ENCODE measurements around the gene USP34. TPM values are rescaled to one million over a fixed set of nuclear protein-coding genes. Genes with fewer than 3 reads are reported as not detected.
A peak's percentile ranks its signal among the peaks of the same experiment; 100 is the strongest.
"Not testable (repeated sequence)": the region's sequence is repeated elsewhere in the genome, so short reads cannot be mapped to it uniquely, and the experiment has no call there.

The USP34 gene
- 100 to 1,000 TPM; 111 to 126 TPM for total RNA-seq

GRCh38 chr2:61470965-61471904 lies at the start of gene USP34:
USP34 (minus strand) TSS chr2:61471087; CDS start chr2:61470692, 395 bp downstream.
- H3K9me3 Mint-ChIP-seq: no peaks in the 10 kb centered on the region
- peak within 1 kb of the TSS; percentile 97 to 100 for H3K27ac Mint-ChIP-seq
- H3K36me3 Mint-ChIP-seq: peaks cover 15 to 25% of the 10 kb centered on the region in 2 donors
- DNase-seq (ENCODE audit: low spot score in 2 of 2) (peak; percentile 82 to 86), ATAC-seq (peak; percentile 85 to 90)

- H3K27ac Mint-ChIP-seq: peak overlapping the region in 1 of 2 donors; percentile 60
- ATAC-seq (no peak), DNase-seq (ENCODE audit: low spot score in 2 of 2) (no peak)
- H3K9me3 Mint-ChIP-seq: no peaks in the 10 kb centered on the region
- peaks cover 0 to 8% of the 10 kb centered on the region in 2 donors for H3K36me3 Mint-ChIP-seq
Measured at GRCh38 chr2:61520261-61520660, 49.4 kb upstream of the USP34 start.

- Mint-ChIP-seq H3K9me3 (no peaks in the 10 kb centered on the region), H3K36me3 (peaks cover 0 to 18% of the 10 kb centered on the region in 2 donors), H3K27ac (peak overlapping the region in 1 of 2 donors; percentile 77)
- no peak for ATAC-seq
- DNase-seq (ENCODE audit: low spot score in 2 of 2): no peak
Measured at GRCh38 chr2:61512768-61513398, 42.0 kb upstream of the USP34 start.

- peaks cover 0 to 18% of the 10 kb centered on the region in 2 donors for H3K36me3 Mint-ChIP-seq
Measured at GRCh38 chr2:61510674-61511671, 40.1 kb upstream of the USP34 start.

GRCh38 chr2:61504949-61505348 lies 34.1 kb upstream of the USP34 start:
- H3K36me3 Mint-ChIP-seq: peaks cover 0 to under 1% of the 10 kb centered on the region in 2 donors
- H3K27ac Mint-ChIP-seq: no peak overlapping the region
- DNase-seq (ENCODE audit: low spot score in 2 of 2): no peak
- no peak for ATAC-seq
- H3K9me3 Mint-ChIP-seq: no peaks in the 10 kb centered on the region

More at GRCh38 chr2:61510674-61511671, 40.1 kb upstream of the USP34 start:
- DNase-seq (ENCODE audit: low spot score in 2 of 2) (no peak), ATAC-seq (no peak)
- Mint-ChIP-seq H3K9me3 (no peaks in the 10 kb centered on the region), H3K27ac (no peak overlapping the region)

- Mint-ChIP-seq H3K9me3 (no peaks in the 10 kb centered on the region), H3K27ac (no peak overlapping the region), H3K36me3 (peaks cover 9 to 22% of the 10 kb centered on the region in 2 donors)
- DNase-seq (ENCODE audit: low spot score in 2 of 2) (no peak), ATAC-seq (no peak)
Measured at GRCh38 chr2:61499060-61499459, 28.2 kb upstream of the USP34 start.

- Mint-ChIP-seq H3K9me3 (no peaks in the 10 kb centered on the region), H3K36me3 (peaks cover 10 to 33% of the 10 kb centered on the region in 2 donors), H3K27ac (peak overlapping the region; percentile 50 to 66)
- DNase-seq (ENCODE audit: low spot score in 2 of 2) (peak in 1 of 2 donors; percentile 43), ATAC-seq (peak; percentile 55 to 76)
Measured at GRCh38 chr2:61493523-61493942, 22.6 kb upstream of the USP34 start.

GRCh38 chr2:61492476-61492875 lies 21.6 kb upstream of the USP34 start:
- no peaks in the 10 kb centered on the region for H3K9me3 Mint-ChIP-seq
- DNase-seq (ENCODE audit: low spot score in 2 of 2) (no peak), ATAC-seq (no peak)
- no peak overlapping the region for H3K27ac Mint-ChIP-seq
- peaks cover 10 to 33% of the 10 kb centered on the region in 2 donors for H3K36me3 Mint-ChIP-seq

GRCh38 chr2:61485281-61485680 lies 14.4 kb upstream of the USP34 start:
- Mint-ChIP-seq H3K27ac (no peak overlapping the region), H3K36me3 (peaks cover 5 to 43% of the 10 kb centered on the region in 2 donors), H3K9me3 (no peaks in the 10 kb centered on the region)
- ATAC-seq (no peak), DNase-seq (ENCODE audit: low spot score in 2 of 2) (no peak)

- ATAC-seq: no peak
- no peaks in the 10 kb centered on the region for H3K9me3 Mint-ChIP-seq
- peak overlapping the region in 1 of 2 donors; percentile 88 for H3K27ac Mint-ChIP-seq
- DNase-seq (ENCODE audit: low spot score in 2 of 2): no peak
- H3K36me3 Mint-ChIP-seq: peaks cover 0 to 15% of the 10 kb centered on the region in 2 donors
Measured at GRCh38 chr2:61478086-61478485, 7.2 kb upstream of the USP34 start.

GRCh38 chr2:61476929-61477589 lies 6.2 kb upstream of the USP34 start:
- DNase-seq (ENCODE audit: low spot score in 2 of 2); ATAC-seq; H3K9me3 Mint-ChIP-seq: not testable (repeated sequence)
- Mint-ChIP-seq H3K27ac (peak overlapping the region; percentile 5 to 68), H3K36me3 (peaks cover 4 to 16% of the 10 kb centered on the region in 2 donors)

GRCh38 chr2:61471905-61472805 lies 1.3 kb upstream of the USP34 start:
- H3K9me3 Mint-ChIP-seq: no peaks in the 10 kb centered on the region
- ATAC-seq: peak in 1 of 2 donors; percentile 4
- H3K36me3 Mint-ChIP-seq: peaks cover 15 to 25% of the 10 kb centered on the region in 2 donors
- DNase-seq (ENCODE audit: low spot score in 2 of 2): no peak
- peak overlapping the region; percentile 95 to 100 for H3K27ac Mint-ChIP-seq

GRCh38 chr2:61470122-61470951 lies 550 bp downstream of the USP34 start:
- H3K36me3 Mint-ChIP-seq: peaks cover 15 to 25% of the 10 kb centered on the region in 2 donors
- no peaks in the 10 kb centered on the region for H3K9me3 Mint-ChIP-seq
- DNase-seq (ENCODE audit: low spot score in 2 of 2) (peak; percentile 66 to 71), ATAC-seq (peak; percentile 38 to 48)
- H3K27ac Mint-ChIP-seq: peak overlapping the region; percentile 97 to 100

Data from activated naive CD4-positive, alpha-beta T cell treated with anti-CD3 and anti-CD28 coated beads, Interleukin-2, amount 50 U/mL, for 72 hours (primary cell).